RWPE1 (cell line): Measurements from ENCODE around the gene FAAP100.

Experiments used
- CTCF ChIA-PET: fragments of 350-600 bp; sonication (Branson Sonifier 250); formaldehyde crosslinking; extraction: SDS; loops from one replicate; lab custom pipeline; 2021; lab: Yijun Ruan, JAX
- POLR2A ChIA-PET: fragments of 400-600 bp; formaldehyde crosslinking; extraction: SDS; loops from one replicate; lab custom pipeline; 2020; ENCODE audit warnings: antibody characterized with exemption; ENCODE audit not compliant: low non-redundant PET; lab: Yijun Ruan, JAX
- DNase-seq: peaks from one replicate; pipeline ENCODE4 v3.0.0; 2012; ENCODE audit warnings: low spot score
- H3K27ac ChIP-seq: fragments of 450-650 bp; 2 replicates; pipeline ENCODE4 v1.5.1; 2017
- TF ChIP-seq, protein P1 (sequence below): fragments of 450-650 bp; conservative IDR thresholded peaks from 2 replicates; pipeline ENCODE4 v1.5.1; 2017; ENCODE audit warnings: low read depth, mild to moderate bottlenecking

FAAP100 gene

DNA sequence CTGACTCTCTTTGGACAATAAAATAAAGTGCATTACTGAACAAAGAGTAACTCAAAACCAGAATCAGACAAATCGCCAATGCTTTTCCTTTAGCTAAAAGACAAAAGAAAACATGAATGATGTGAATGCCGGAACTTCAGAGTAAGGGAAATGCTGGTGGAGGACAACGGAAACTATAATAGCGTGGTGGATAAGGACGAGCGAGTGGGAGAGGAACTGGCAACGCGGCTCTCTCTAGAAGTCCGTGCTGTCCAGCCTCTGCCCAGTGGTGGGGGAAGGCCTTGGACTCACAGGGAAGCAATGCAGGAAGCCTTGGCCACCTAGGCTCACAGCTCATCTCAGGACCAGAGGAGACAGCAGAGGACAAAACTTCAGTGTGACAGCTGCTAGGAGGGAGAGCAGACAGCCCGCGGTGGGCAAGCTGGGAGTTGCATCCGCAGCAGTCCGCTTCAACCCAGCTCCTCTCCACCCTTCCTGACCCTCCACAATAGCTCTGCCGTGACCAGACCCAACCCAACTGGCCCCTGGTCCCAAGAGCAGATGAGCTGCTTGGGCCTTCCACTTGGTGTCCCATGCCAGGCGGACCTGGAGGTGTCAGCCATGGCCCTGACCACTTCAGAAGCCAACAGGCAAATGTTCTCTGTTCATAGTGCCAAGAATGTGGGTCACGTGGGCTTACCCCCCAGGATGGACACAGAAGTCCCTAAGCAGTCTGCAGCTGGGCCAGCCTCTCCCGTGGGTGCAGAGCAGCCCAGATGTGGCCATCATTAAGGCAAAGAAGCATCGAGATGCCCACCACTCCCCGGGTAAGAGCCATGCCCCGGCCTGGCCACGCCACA is 5.3 kb upstream of the FAAP100 start:
- TF ChIP-seq, protein P1, sequence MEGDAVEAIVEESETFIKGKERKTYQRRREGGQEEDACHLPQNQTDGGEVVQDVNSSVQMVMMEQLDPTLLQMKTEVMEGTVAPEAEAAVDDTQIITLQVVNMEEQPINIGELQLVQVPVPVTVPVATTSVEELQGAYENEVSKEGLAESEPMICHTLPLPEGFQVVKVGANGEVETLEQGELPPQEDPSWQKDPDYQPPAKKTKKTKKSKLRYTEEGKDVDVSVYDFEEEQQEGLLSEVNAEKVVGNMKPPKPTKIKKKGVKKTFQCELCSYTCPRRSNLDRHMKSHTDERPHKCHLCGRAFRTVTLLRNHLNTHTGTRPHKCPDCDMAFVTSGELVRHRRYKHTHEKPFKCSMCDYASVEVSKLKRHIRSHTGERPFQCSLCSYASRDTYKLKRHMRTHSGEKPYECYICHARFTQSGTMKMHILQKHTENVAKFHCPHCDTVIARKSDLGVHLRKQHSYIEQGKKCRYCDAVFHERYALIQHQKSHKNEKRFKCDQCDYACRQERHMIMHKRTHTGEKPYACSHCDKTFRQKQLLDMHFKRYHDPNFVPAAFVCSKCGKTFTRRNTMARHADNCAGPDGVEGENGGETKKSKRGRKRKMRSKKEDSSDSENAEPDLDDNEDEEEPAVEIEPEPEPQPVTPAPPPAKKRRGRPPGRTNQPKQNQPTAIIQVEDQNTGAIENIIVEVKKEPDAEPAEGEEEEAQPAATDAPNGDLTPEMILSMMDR, result no peak
- no peak for DNase-seq
- ChIA-PET POLR2A (no interaction called here), CTCF (interaction anchor here (0.7 to 1.1 kb wide), 2 partner anchors 12 to 37 kb away, joined by 3 to 4 read pairs; no protein-coding TSS in a partner anchor)
- H3K27ac ChIP-seq, result peak overlapping the region; percentile 96

DNA sequence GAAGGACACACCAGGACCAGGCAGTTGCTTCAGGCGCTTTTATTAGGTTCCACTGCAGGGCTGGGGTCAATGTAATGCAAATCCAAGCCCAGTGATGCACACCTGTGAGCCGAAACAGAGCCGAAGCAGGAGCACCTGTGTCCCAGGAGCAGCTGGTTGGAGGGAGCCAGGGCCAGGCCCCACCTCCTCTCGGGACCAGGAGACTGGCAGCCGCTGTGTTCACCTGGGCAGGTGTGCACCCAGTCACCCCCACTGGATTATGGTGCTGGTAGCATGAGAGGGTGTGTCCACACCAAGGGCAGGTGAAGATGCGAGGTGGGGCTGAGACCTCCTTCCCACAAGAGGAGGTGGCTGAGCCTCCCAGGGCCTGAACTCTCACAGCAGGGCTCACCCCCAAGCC is 4.7 kb upstream of the FAAP100 start:
- ChIA-PET CTCF (interaction anchor here (0.7 to 1.1 kb wide), 3 partner anchors 12 to 44 kb away, joined by 3 to 4 read pairs (median 3); no protein-coding TSS in a partner anchor), POLR2A (no interaction called here)
- DNase-seq, result no peak
- H3K27ac ChIP-seq, result peak overlapping the region; percentile 96
- TF ChIP-seq, protein P1, result no peak

- DNase-seq, result no peak
- ChIA-PET POLR2A (no interaction called here), CTCF (interaction anchor here (0.6 to 1.1 kb wide), 4 partner anchors 11 to 100 kb away, joined by 3 to 4 read pairs (median 3); no protein-coding TSS in a partner anchor)
- TF ChIP-seq, protein P1, result no peak
- H3K27ac ChIP-seq, result peak overlapping the region; percentile 96
Measured at GRCh38 chr17:81556175-81556691, 4.1 kb upstream of the FAAP100 start.

DNA sequence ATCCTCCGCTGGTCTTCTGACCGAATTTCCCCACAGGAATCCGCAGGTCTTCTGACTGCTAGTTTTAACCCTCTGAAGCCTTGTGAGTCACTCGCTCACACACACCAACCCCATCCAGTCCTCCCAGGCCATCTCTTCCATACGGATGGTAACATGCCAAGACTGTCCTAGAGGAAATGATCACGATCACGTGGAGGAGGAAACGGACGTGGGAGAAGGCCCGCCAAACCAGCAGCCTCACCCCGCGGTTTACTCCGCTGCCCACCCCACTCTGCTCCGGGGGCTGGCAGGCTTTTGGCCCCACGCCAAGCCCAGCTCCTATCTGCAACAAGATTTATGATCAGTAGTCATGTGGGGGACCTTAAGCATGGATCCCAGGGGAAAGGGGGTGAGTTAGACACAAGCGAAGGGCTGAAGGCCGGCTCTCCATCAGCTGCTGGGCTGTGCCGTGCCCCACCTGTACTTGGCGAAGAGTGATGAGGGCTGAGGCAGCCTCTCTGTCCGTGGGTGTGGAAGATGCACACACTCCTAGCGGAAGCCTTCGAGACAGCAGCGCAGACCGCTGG is 1.5 kb upstream of the FAAP100 start:
- CTCF ChIA-PET, result interaction anchor here (0.6 to 0.7 kb wide), 2 partner anchors 37 to 1277 kb away, joined by 3 read pairs; no protein-coding TSS in a partner anchor
- DNase-seq, result peak; percentile 85
- POLR2A ChIA-PET, result no interaction called here
- TF ChIP-seq, protein P1, result no peak
- H3K27ac ChIP-seq, result peak overlapping the region; percentile 96

GRCh38 chr17:81553018-81553615 is 964 bp upstream of the FAAP100 start:
- DNase-seq, result peak; percentile 81
- peak overlapping the region; percentile 96 for H3K27ac ChIP-seq
- ChIA-PET POLR2A (no interaction called here), CTCF (no interaction called here)
- TF ChIP-seq, protein P1, result no peak
